ENCODE data around the gene STARD3. TPM values are rescaled to one million over a fixed set of nuclear protein-coding genes. Genes with fewer than 3 reads are reported as not detected.

The STARD3 gene
- total and polyA plus RNA-seq, 9 of the 15 experiments (the other 6 are each of a cell fraction or from before 2014, with no cell fraction given): 0.63 to 87.0 (median 46.0) TPM

DNA sequence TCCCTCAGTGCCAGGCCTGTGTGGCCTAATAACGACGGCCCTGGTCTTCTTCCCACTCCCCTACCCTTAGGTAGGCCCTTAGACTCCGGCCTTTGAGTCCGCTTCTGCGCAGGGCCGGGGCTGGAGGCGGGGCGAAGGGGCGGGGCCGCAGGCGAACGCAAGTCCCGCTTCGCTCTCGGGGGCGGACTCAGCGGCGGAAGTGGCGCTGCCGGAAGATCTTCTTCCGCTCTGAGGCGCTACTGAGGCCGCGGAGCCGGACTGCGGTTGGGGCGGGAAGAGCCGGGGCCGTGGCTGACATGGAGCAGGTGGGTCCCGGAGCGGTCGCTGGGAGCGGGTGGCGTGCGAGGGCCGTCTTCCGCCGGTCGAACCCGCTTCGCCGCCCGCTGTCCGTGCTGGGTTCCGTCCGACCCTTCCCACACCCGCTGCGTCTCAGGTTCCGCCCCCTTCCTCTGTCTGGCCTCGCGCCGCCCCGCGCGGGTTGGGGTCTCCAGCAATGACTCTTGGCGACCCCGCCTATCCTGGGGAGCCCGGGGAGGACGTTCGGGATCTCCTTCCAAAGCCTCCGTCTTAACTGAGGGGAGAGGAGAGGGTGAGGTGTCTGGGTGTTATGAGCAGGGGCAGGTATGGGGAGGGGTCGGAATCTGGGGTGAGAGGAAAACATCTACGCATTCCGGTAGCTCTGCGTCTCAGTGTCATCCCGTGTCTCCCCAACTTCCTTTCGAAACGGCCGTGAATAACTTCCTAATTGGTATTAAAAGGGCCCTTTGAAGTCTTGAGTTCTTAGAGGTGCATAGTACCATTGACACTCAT, at the start of gene STARD3 (continued):
- TF ChIP-seq, protein P1, sequence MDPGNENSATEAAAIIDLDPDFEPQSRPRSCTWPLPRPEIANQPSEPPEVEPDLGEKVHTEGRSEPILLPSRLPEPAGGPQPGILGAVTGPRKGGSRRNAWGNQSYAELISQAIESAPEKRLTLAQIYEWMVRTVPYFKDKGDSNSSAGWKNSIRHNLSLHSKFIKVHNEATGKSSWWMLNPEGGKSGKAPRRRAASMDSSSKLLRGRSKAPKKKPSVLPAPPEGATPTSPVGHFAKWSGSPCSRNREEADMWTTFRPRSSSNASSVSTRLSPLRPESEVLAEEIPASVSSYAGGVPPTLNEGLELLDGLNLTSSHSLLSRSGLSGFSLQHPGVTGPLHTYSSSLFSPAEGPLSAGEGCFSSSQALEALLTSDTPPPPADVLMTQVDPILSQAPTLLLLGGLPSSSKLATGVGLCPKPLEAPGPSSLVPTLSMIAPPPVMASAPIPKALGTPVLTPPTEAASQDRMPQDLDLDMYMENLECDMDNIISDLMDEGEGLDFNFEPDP (CRISPR knock-in tag; IDR thresholded peaks at IDR 0.05): no peak
- TF ChIP-seq RBM39 (optimal IDR thresholded peaks at IDR 0.05; ENCODE audit: low read depth, low read length) (no peak), TBL1XR1 (IDR thresholded peaks at IDR 0.05; ENCODE audit: low read length in 2 of 2) (no peak), GTF2A2 (tag; IDR thresholded peaks at IDR 0.05) (no peak), BCL6 (CRISPR knock-in tag; IDR thresholded peaks at IDR 0.05) (no peak), CREBBP (IDR thresholded peaks at IDR 0.05; ENCODE audit: low read depth, low read length) (no peak), ZC3H8 (IDR thresholded peaks at IDR 0.05) (no peak), FOXA1 (IDR thresholded peaks at IDR 0.05; ENCODE audit: borderline replicate concordance) (no peak), HMGN3 (IDR thresholded peaks at IDR 0.05; ENCODE audit: borderline replicate concordance, extremely low read depth, insufficient read length, low read depth, low read length) (peak; percentile 53), CHD1 (IDR thresholded peaks at IDR 0.05; ENCODE audit: low read length) (no peak), CBX2 (IDR thresholded peaks at IDR 0.05; ENCODE audit: insufficient read depth, low read length, poor library complexity, severe bottlenecking) (no peak), NFYB (IDR thresholded peaks at IDR 0.05; ENCODE audit: extremely low read depth, insufficient read length) (no peak), ZNF174 (CRISPR knock-in tag; IDR thresholded peaks at IDR 0.05) (no peak), U2AF1 (optimal IDR thresholded peaks at IDR 0.05; ENCODE audit: low read depth, low read length) (no peak), SRF (CRISPR knock-in tag; IDR thresholded peaks at IDR 0.05) (no peak), ZBTB49 (CRISPR knock-in tag; IDR thresholded peaks at IDR 0.05; ENCODE audit: borderline replicate concordance) (no peak), BHLHE40 (IDR thresholded peaks at IDR 0.05; ENCODE audit: low read length) (no peak), MAFG (tag; conservative IDR thresholded peaks at IDR 0.05) (no peak)
- TF ChIP-seq, protein P2, sequence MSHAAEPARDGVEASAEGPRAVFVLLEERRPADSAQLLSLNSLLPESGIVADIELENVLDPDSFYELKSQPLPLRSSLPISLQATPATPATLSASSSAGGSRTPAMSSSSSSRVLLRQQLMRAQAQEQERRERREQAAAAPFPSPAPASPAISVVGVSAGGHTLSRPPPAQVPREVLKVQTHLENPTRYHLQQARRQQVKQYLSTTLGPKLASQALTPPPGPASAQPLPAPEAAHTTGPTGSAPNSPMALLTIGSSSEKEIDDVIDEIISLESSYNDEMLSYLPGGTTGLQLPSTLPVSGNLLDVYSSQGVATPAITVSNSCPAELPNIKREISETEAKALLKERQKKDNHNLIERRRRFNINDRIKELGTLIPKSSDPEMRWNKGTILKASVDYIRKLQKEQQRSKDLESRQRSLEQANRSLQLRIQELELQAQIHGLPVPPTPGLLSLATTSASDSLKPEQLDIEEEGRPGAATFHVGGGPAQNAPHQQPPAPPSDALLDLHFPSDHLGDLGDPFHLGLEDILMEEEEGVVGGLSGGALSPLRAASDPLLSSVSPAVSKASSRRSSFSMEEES (CRISPR knock-in tag; IDR thresholded peaks at IDR 0.05): no peak
- TF ChIP-seq, protein P3, sequence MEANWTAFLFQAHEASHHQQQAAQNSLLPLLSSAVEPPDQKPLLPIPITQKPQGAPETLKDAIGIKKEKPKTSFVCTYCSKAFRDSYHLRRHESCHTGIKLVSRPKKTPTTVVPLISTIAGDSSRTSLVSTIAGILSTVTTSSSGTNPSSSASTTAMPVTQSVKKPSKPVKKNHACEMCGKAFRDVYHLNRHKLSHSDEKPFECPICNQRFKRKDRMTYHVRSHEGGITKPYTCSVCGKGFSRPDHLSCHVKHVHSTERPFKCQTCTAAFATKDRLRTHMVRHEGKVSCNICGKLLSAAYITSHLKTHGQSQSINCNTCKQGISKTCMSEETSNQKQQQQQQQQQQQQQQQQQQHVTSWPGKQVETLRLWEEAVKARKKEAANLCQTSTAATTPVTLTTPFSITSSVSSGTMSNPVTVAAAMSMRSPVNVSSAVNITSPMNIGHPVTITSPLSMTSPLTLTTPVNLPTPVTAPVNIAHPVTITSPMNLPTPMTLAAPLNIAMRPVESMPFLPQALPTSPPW (CRISPR knock-in tag; IDR thresholded peaks at IDR 0.05): peak; percentile 71
- TF ChIP-seq, protein P4, sequence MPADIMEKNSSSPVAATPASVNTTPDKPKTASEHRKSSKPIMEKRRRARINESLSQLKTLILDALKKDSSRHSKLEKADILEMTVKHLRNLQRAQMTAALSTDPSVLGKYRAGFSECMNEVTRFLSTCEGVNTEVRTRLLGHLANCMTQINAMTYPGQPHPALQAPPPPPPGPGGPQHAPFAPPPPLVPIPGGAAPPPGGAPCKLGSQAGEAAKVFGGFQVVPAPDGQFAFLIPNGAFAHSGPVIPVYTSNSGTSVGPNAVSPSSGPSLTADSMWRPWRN (IDR thresholded peaks at IDR 0.05; ENCODE audit: low read depth): no peak
